NOMO-1 (cell line): ENCODE measurements around the gene RPS28.

Experiments
- DNase-seq, 2 experiments: peaks; one replicate each; lab custom pipeline; 2025; ENCODE audit not compliant: unreplicated experiment in 2 of 2; lab: John Stamatoyannopoulos, UW

RPS28 gene

DNA sequence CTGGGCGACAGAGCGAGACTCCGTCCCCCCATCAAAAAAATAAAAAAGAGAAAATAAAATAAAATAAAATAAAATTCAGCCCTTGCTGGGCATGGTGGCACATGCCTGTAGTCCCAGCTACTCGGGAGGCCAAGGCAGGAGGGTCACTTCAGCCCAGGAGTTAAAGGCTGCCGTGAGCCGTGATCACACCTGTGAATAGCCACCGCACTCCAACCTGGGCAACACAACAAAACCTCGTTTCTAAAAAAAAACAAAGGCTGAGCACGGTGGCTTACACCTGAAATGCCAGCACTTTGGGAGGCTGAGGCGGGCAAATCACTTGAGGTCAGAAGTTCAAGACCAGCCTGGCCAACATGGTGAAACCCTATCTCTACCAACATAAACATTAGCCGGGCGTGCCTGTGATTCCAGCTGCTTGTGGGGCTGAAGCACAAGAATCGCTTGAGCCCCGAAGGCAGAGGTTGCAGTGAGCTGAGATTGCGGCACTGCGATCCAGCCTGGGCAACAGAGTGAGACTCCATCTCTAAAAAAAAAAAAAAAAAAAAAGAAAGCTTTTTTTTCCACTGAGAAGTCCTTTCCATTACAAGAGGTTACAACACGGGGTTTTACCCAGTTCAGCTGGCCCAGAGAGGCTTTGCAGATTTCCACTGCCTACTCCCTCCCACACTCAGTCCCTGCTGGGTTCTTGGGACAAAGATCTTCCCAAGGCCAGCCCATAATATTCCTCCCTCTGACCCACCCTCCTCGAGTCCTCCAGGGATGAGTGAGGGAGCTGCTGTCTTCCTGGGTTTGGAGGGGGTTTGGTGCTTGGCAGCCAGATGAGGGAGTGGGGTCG is 49.1 kb downstream of the RPS28 start:
- no peak for DNase-seq

DNA sequence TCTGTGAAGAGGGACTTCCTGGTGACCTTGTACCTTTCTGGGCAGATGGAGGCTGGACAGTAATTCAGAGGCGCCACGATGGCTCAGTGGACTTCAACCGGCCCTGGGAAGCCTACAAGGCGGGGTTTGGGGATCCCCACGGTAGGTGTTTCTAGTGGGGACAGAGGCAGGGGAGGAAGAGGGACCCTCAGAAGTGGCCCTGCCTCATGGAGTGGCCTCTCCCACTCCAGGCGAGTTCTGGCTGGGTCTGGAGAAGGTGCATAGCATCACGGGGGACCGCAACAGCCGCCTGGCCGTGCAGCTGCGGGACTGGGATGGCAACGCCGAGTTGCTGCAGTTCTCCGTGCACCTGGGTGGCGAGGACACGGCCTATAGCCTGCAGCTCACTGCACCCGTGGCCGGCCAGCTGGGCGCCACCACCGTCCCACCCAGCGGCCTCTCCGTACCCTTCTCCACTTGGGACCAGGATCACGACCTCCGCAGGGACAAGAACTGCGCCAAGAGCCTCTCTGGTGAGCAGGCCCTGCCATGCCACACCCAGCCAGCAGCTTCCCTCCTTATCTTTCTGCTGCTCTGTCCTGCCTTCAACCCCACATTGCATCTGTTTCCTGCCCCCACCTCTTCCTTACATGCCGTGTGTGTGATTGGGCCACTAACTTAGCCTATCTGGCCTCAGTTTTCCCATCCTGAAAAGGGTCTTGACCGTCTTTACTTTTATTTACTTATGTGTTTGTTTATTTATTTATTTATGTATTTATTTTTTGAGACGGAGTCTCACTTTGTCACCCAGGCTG is 49.9 kb downstream of the RPS28 start:
- DNase-seq, result no peak
